ENCODE measurements around the gene IFNAR1.

GRCh38 chr21:33393348-33393747 is 68.6 kb downstream of the IFNAR1 start:
- TF ChIP-seq CTCF (IDR thresholded peaks at IDR 0.05) (no peak), POLR2A (IDR thresholded peaks at IDR 0.05) (no peak), POLR2AphosphoS5 (IDR thresholded peaks at IDR 0.05) (no peak)

Data from breast epithelium (tissue), 3 donors.